HG03064 (cell line): ENCODE measurements around the gene MXRA7.
"Not testable (repeated sequence)": the region's sequence is repeated elsewhere in the genome, so short reads cannot be mapped to it uniquely, and the experiment has no call there.

Experiments used
- ATAC-seq: cut with Tn5 transposase; IDR thresholded peaks from one replicate; pipeline ENCODE4 v1.9.1; 2021; ENCODE audit warnings: low read depth; ENCODE audit not compliant: unreplicated experiment

Gene MXRA7

DNA sequence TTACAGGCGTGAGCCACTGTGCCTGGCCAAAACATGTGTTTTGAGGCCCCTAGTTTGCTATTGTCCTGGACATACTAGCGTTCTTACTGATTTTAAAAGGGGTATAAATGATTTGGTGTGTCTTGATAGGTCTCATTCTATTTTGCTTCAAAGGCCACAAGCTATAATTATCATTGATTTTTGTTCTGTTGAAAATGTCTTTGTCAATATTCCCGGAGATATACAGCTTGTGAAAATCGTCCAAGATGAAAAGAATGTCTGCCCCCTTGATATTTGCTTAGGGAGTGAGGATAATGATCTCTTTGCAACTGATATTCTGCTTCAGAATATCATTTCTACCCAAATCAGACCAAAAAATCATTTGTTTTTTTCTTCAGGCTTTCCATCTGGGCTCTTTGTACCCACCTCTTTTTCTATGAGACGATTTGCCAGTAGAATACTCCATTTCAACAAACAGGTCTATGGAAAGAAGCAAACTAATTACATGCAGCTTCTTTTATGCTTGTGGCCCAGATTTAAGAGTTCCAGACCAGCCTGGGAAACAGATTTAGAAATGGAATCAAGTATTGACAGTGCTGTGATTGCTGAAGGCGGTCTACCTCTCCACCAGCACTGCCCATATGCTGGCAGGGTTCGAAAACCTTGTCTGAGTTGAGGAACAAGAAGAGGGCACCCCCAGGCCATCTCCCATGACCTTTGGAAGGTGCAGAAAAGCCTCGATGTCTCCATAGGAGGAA is 53.1 kb downstream of the MXRA7 start:
- no peak for ATAC-seq

DNA sequence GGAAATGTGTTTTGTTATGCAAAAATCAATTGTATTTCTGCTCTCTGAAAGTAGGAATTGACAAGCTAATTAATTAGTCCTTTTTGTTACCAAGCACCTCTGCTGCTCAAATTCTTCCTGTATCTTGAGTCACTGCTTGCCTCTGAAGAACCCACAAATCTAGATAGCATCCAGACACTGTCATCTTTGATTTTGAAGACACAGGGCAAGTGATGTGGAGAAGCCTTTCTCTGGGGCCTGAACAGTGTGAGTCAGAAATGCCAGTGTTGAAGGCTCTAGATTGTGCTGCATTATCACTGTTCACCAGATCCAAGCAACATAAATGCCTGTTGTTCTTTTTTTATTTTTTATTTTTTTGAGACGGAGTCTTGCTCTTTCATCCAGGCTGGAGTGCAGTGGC is 56.4 kb downstream of the MXRA7 start:
- no peak for ATAC-seq

DNA sequence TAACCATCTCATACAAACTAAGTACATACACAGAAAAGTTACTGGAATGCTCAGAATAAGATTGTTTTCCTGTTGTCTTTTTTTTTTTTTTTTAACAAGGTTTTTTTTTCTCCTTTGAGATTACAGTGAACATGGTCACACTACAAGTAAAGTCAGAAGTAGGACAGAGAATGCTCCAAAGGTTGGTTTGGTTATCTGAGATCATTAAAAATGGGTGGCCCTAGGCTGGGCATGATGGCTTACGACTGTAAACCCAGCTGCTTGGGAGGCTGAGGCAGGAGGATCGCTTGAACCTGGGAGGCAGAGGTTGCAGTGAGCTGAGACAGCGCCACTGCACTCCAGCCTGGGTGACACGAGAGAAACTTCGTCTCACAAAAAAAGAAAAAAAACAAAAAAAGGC is 60.3 kb downstream of the MXRA7 start:
- no peak for ATAC-seq

DNA sequence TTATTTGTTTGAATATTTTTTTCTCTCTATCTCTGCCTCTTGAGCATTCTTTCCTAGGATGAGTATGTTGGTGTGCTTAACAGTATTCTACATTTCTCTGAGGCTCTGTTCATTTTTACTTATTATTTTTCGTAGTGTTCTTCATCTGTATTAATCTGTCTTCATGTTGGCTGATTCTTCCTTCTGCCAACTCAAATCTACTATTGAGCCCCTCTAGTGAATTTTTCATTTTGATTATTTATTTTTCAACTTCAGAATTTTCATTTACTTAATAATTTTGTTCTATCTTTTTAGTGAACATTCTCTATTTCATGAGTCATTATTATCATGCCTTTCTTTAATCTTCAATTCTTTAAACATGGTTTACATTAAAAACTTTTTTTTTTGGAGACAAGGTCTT is 64.1 kb downstream of the MXRA7 start:
- ATAC-seq, result no peak

DNA sequence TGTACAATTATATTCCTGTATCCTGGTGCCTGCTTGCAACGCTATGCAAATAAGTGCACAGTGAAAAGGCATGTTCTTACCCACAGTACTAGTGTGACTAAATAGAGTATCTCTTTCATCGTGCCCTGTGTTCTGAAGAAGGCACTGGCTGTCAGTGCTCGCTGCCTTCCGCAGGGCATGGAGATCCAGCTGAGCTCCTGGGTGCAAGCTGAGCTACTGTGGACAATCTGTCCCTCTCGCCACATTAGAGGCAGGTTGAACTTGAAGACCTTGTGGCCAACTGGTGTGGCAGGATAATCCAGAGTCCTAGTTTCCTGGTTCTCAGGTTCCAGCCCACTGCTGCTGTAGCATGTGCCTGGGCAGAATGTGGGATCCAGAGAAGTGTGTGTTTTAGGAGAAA is 65.3 kb downstream of the MXRA7 start:
- ATAC-seq, result no peak

DNA sequence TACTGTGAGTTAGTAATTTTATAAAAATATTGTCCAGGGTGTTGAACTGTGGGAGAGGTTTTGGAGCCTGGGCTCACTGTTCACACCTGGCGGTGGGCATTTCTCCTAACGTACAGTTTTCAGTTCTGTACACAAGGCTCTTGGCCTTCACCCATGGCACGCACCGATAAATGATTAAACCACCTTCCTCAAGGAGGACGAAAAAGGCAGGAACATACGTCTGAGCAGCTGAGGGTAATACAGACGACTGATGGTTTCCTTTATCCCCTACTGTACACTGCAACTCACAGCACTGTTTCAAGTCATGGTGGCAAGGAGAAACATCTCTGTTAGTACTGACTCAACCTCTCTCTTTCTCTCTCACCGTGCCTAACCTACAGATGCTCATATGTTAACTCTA is 65.8 kb downstream of the MXRA7 start:
- ATAC-seq, result no peak

DNA sequence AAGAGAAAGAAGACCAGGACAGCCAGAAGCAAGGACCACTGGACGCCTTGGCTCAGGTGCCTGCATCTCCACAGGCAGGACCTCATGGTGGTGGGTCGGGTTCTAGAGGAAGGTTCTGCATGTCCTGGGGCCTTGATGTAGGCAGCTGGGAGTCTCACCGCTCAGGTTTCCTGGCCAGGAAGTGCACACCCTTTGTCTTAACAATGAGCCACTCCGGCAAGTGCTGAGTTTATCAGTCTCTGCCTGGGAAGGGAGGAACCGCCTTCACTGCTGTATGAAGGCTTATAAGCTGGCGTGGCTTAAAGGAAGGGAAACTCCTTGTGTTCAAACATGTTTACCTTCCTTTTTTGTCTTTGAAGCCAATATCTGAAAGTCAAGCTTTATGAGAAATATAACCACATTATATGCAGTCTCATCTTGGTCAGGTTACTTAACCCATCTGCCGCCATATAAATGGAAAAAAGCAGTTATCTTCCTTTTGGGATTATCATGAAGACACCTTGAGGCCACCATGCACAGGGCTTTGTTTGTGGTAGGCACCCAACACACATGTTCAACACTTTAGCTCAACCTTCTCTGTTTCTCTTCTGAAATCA is 67.1 kb downstream of the MXRA7 start, which contains the start of gene ST6GALNAC1:
ST6GALNAC1 (minus strand) TSS at position 205 of the 596 bp plus-strand sequence; CDS start at position 86, 119 bp downstream.
- no peak for ATAC-seq

DNA sequence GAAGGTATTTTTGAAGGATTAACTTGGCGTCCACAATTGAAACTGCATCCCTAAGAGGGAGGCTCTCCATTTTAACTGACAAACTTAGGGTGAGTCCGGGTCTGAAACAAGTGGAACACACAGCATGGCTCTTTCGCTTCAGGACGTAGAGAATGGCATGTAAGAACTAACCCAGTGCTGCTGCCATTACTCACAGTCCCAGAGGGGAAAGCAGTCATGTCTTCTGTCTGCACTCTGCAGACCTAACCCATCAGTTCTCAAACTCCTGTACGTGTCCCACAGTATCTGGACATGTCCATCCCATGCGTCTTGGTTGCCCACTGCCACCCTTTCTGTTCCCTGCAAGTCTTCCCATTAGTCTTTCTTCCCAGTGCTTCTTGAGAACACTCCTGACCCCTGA is 67.8 kb downstream of the MXRA7 start:
- ATAC-seq, result no peak

DNA sequence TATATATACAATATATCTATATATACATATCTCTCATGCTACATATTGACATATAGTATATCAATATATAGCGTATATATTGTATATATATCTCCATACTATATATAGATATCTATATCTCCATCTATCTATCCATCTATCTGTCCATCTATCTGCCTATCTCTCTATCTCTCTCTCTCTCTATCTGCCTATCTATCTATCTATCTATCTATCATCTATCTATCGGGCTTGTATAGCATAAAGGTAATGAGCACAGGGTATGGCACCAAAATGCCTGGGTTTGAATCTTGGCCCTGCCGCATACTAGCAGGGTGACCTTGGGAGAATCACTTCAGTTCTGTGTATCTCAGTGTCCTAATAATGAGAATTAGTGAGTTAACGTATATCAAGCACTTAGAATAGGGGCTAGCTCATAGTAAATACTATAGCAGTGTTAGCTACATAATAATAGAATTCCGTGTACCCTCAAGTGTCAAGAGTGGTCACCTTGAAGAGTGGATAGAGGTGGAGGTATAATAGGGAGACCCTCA is 68.7 kb downstream of the MXRA7 start:
- no peak for ATAC-seq

DNA sequence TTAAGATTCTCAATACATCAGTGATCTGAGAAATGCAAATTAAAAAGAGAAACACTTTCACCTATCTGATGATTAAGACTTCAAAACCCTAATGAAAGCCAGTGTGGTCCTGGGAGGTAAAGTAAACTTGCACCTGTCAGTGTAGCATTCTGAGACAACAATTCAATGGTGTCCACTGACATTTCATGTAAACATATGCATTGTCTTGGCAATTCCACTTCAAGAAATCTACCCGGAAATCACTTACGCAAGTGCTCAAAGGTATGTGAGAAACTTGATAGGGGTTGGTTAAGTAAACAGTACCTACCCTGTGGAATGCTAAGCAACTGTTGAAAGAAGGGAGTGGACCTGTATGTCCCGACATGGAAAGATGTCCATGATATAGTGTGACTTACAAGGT is 69.3 kb downstream of the MXRA7 start:
- no peak for ATAC-seq

DNA sequence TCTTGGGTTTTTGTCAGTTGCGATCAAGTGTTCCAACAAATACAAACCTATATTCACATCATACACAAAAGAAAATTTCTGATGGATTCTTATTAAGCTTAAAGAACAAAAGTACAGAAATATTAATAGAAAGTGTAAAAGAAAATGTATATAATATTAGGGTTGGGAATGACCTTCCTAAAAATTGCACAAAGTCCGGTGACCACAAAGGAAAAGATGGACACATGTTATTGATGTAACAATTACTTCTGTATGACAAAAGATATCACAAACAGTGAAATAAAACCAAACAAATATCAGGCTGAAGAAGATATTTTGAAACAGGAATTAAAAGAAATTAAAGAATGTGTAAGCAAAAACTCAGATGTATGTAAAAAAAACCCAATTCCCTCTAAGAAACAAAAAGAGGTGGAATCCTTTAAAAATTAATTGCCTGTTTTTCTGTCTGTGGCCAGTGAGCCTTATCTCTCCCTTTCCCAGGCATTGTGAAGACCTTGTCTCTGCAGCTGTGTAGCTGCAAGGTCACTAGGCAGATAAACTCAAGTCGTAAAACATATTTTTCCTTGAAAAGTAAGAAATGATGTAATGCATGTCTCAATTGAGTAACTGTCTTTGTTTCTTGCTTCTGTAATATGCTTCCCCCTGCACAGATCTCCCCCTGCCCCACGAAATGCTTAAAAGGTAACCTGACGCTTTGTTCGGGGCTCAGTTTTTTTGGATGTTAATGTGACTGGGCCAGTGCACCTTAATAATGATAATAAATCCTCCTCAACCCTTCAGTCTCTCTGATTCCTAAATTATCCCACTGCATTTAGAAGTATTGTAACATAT is 70.0 kb downstream of the MXRA7 start:
- no peak for ATAC-seq

DNA sequence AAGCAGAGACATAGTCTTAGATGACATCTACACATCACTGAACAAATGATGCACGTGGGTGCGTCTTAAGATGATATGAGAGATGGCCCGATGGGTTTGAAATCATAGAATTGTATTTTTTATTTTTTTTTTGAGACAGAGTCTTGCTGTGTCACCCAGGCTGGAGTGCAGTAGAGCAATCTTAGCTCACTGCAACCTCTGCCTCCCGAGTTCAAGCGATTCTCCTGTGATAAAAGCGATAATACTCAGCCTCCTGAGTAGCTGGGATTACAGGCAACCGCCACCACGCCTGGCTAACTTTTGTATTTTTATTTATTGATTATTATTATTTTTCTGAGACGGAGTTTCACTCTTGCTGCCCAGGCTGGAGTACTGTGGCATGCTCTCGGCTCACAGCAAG is 72.5 kb downstream of the MXRA7 start:
- no peak for ATAC-seq

DNA sequence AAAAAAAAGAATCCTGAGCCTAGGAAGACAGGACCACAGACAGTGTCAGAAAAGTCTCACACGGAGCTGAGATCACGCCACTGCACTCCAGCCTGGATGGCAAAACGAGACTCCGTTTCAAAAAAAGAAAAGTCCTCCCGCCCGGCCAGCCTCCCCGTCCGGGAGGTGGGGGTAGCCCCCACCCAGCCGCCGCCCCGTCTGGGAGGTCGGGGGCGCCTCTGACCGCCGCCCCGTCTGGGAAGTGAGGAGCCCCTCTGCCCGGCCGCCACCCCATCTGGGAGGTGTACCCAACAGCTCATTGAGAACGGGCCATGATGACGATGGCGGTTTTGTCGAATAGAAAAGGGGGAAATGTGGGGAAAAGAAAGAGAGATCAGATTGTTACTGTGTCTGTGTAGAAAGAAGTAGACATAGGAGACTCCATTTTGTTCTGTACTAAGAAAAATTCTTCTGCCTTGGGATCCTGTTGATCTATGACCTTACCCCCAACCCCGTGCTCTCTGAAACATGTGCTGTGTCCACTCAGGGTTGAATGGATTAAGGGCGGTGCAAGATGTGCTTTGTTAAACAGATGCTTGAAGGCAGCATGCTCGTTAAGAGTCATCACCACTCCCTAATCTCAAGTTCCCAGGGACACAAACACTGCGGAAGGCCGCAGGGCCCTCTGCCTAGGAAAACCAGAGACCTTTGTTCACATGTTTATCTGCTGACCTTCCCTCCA is 74.1 kb downstream of the MXRA7 start:
- not testable (repeated sequence) for ATAC-seq

DNA sequence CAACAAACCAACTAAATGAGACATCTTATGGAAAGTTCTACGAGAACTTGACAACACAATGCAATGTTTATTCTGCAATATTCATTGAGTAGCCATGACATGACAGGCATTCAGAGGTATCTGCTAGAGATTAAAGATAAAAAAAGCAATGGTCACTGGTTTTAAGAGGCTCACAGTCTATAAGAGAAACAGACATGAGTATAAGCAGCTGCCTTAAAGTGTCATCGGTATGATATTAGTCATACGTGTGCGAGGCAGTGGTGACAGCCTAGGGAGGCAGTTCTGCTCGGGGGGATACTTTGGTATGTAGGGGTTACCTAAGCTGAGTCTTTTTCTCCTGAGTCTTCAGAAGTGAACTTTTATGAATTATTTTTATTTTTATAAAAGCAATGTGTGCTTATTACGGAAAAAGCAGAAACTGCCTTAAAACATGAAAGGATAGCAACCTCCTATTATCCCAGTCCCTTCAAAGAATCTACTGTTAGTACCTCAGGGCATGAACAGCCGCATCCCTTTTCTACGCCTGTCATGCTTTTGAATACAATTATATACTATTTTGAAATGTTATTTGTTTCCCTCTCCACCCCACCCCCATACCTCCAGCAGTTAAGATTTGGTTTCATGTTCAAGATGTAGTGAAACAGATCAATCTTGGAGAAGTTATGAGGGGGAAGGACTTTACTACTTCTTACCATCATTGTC is 75.0 kb downstream of the MXRA7 start:
- no peak for ATAC-seq

DNA sequence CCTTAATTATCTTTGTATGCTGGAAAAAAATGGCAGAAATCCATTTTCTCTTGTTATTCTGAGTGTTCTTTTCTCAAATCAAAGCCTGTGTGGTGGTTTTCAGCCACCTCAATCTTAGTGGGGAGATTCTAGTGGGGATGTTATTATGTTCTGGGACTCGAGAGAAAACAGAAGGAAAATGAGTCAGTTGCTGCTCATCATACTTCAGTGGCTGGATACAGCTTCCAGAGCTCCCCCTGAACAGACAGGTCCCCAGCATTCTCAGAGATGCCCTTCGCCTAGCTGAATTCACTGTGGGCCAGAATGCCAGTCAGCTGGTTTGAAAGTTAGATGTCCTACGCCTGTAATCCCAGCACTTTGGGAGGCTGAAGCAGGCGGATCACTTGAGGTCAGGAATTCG is 75.7 kb downstream of the MXRA7 start:
- no peak for ATAC-seq

DNA sequence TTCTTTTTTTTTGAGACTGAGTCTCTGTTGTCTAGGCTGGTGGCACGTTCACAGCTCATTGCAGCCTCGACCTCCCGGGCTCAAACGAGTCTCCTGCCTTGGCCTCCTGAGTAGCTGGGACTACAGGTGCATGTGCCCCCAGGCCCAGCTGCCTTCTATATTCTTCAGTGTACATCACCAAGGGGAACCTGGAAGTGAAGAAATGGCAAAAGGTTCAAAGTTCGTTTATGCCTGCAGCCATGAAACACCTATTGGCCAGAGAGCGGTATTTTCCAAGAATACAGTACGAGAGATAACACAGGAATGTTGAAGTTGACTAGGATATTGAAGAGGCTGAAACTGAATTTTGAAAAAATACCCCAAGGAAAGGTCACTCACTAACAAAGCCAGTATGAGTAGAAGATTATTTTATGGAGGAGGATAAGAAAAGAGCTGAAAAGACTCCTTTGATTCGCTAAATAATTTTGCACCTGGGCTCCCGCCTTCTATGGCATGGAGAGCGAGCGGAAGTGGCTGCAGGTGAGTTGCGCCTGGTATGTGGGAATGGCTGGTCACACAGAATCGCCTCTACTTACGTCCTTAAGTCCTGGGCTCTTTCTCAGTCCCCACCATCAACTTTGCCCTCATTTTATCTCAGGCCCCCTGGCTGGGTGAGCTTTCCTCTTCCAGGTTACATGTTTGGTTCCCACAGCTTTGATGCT is 77.0 kb downstream of the MXRA7 start:
- ATAC-seq, result no peak

DNA sequence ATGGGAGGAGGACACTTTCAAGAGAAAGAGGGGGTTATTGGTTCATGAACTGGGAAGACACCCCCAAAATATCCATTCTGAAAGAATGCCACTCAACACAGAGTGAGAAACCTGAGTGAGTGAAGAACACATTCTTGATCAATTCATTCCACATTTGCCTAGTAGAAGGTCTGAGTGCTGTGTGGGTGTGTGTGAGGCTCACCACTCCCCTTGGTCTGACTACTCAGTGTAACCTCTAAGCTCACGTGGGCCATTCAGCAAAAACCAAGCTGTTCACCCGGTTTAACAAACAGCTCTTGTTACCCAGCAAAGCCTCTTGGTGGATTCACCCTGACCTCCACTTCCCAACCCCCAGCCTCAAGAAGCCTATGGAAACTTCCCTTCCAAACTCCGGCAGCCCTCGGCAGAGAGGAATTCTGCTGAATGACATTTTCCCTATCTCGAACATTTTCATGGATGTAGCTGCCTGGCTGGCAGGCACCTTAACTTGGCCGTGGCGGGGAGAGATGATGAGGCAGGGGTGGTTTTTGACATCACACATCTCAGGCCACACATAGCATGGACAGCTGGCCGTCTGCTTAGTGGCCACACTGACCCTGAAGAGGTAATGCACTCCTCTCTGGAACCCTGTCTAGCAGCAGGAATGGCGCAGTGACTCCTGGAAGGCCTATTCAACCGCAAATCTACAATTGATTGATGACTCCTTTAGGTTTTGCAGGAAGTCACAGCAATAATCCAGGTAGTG is 78.8 kb downstream of the MXRA7 start:
- ATAC-seq, result no peak

DNA sequence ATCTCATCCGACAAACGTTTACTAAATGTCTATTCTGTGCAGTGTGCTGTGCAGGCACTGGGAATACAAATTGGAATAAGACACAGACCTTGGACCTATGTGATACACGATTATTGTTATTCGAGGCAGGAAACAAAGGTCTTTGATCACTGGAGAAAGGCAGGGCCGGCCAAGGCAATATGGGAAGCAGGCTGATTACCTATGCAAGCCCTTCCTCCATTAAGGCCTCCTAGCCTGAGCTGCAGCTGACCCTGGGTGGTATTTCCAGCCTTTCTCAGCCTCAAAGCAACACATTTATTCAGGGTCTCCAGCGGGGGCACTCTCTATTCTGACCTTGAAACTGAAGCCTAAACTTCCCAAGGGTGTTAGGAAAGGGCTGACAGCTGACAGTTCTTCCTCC is 80.6 kb downstream of the MXRA7 start:
- ATAC-seq, result no peak
